HUES6 (cell line): ENCODE data around the gene RNF40.
A peak's percentile ranks its signal among the peaks of the same experiment; 100 is the strongest.

Experiments
- H3K27ac ChIP-seq: 2 replicates; pipeline ENCODE4 v1.7.0; 2013; ENCODE audit warnings: low read depth, mild to moderate bottlenecking, low read length, inconsistent platforms
- H3K27me3 ChIP-seq: 2 replicates; pipeline ENCODE4 v1.6.1; 2013; ENCODE audit warnings: low read length; ENCODE audit not compliant: control insufficient read depth, insufficient read depth
- H3K36me3 ChIP-seq: 2 replicates; pipeline ENCODE4 v1.6.1; 2013; ENCODE audit warnings: low read length; ENCODE audit not compliant: control insufficient read depth, insufficient read depth
- H3K4me1 ChIP-seq: 2 replicates; pipeline ENCODE4 v1.6.1; 2013; ENCODE audit warnings: low read length; ENCODE audit not compliant: control insufficient read depth, insufficient read depth
- H3K4me3 ChIP-seq: 2 replicates; pipeline ENCODE4 v1.5.1; 2013; ENCODE audit warnings: low read depth, low read length
- H3K9ac ChIP-seq: one replicate; pipeline ENCODE4 v1.6.1; 2013; ENCODE audit warnings: mild to moderate bottlenecking, low read length
- H3K9me3 ChIP-seq: 2 replicates; pipeline ENCODE4 v1.6.1; 2013; ENCODE audit warnings: low read depth, low read length; ENCODE audit not compliant: control insufficient read depth, insufficient read depth

RNF40 gene

GRCh38 chr16:30761928-30762902 lies at the start of gene RNF40, which contains the start of gene CFAP119:
TSS of gene RNF40 (plus strand) at chr16:30762322. CDS start at chr16:30762546, 224 bp downstream.
TSS of gene CFAP119 (minus strand) at chr16:30762062. CDS start at chr16:30761748, 314 bp downstream.
- H3K9ac ChIP-seq = peak within 1 kb of the TSS; percentile 91
- H3K36me3 ChIP-seq = peaks cover 54% of the 10 kb centered on the region
- H3K4me3 ChIP-seq = peak within 1 kb of the TSS; percentile 91
- H3K4me1 ChIP-seq = peaks cover 8% of the 10 kb centered on the region; the same call in 1 of the 2 replicates
- H3K9me3 ChIP-seq = no peaks in the 10 kb centered on the region
- peak within 1 kb of the TSS; percentile 44; the same call in 1 of the 2 replicates for H3K27ac ChIP-seq
- H3K27me3 ChIP-seq = no peaks in the 10 kb centered on the region

GRCh38 chr16:30715750-30716445 lies 46.2 kb upstream of the RNF40 start:
- Histone ChIP-seq H3K27me3 (no peaks in the 10 kb centered on the region), H3K36me3 (peaks cover 89% of the 10 kb centered on the region), H3K9me3 (no peaks in the 10 kb centered on the region), H3K4me1 (no peaks in the 10 kb centered on the region), H3K9ac (no peak overlapping the region), H3K27ac (no peak overlapping the region), H3K4me3 (no peak overlapping the region)

- Histone ChIP-seq H3K9me3 (no peaks in the 10 kb centered on the region), H3K4me1 (no peaks in the 10 kb centered on the region), H3K27ac (no peak overlapping the region), H3K27me3 (no peaks in the 10 kb centered on the region), H3K36me3 (peaks cover 93% of the 10 kb centered on the region), H3K4me3 (no peak overlapping the region), H3K9ac (no peak overlapping the region)
These were observed 42.0 kb upstream of the RNF40 start for GRCh38 chr16:30720086-30720485.

GRCh38 chr16:30720694-30721093 lies 41.4 kb upstream of the RNF40 start:
- peaks cover 94% of the 10 kb centered on the region for H3K36me3 ChIP-seq
- H3K9me3 ChIP-seq = no peaks in the 10 kb centered on the region
- no peaks in the 10 kb centered on the region for H3K4me1 ChIP-seq
- H3K4me3 ChIP-seq = no peak overlapping the region
- no peaks in the 10 kb centered on the region for H3K27me3 ChIP-seq
- H3K27ac ChIP-seq = no peak overlapping the region
- H3K9ac ChIP-seq = no peak overlapping the region

GRCh38 chr16:30721167-30721566 lies 41.0 kb upstream of the RNF40 start:
- H3K4me3 ChIP-seq = no peak overlapping the region
- no peak overlapping the region for H3K9ac ChIP-seq
- H3K9me3 ChIP-seq = no peaks in the 10 kb centered on the region
- no peaks in the 10 kb centered on the region for H3K4me1 ChIP-seq
- H3K36me3 ChIP-seq = peaks cover 94% of the 10 kb centered on the region
- H3K27ac ChIP-seq = no peak overlapping the region
- H3K27me3 ChIP-seq = no peaks in the 10 kb centered on the region

GRCh38 chr16:30721606-30722005 lies 40.5 kb upstream of the RNF40 start:
- Histone ChIP-seq H3K27ac (no peak overlapping the region), H3K9me3 (no peaks in the 10 kb centered on the region), H3K36me3 (peaks cover 93% of the 10 kb centered on the region), H3K4me3 (no peak overlapping the region), H3K9ac (no peak overlapping the region), H3K4me1 (no peaks in the 10 kb centered on the region), H3K27me3 (no peaks in the 10 kb centered on the region)

- no peaks in the 10 kb centered on the region for H3K27me3 ChIP-seq
- no peaks in the 10 kb centered on the region for H3K4me1 ChIP-seq
- H3K4me3 ChIP-seq = no peak overlapping the region
- H3K27ac ChIP-seq = no peak overlapping the region
- no peaks in the 10 kb centered on the region for H3K9me3 ChIP-seq
- peaks cover 89% of the 10 kb centered on the region for H3K36me3 ChIP-seq
- no peak overlapping the region for H3K9ac ChIP-seq
These were observed 39.7 kb upstream of the RNF40 start for GRCh38 chr16:30722443-30722842.

- Histone ChIP-seq H3K9ac (no peak overlapping the region), H3K4me3 (no peak overlapping the region), H3K36me3 (peaks cover 89% of the 10 kb centered on the region), H3K9me3 (no peaks in the 10 kb centered on the region), H3K4me1 (peaks cover 1% of the 10 kb centered on the region), H3K27ac (no peak overlapping the region), H3K27me3 (no peaks in the 10 kb centered on the region)
These were observed 39.2 kb upstream of the RNF40 start for GRCh38 chr16:30722916-30723315.

GRCh38 chr16:30723725-30724355 lies 38.3 kb upstream of the RNF40 start:
- no peak overlapping the region for H3K9ac ChIP-seq
- no peak overlapping the region for H3K4me3 ChIP-seq
- no peaks in the 10 kb centered on the region for H3K9me3 ChIP-seq
- H3K27ac ChIP-seq = no peak overlapping the region
- H3K36me3 ChIP-seq = peaks cover 89% of the 10 kb centered on the region
- H3K4me1 ChIP-seq = peaks cover 11% of the 10 kb centered on the region
- no peaks in the 10 kb centered on the region for H3K27me3 ChIP-seq

- peaks cover 92% of the 10 kb centered on the region for H3K36me3 ChIP-seq
These were observed 37.3 kb upstream of the RNF40 start for GRCh38 chr16:30724641-30725417.

More at GRCh38 chr16:30724641-30725417, 37.3 kb upstream of the RNF40 start:
- Histone ChIP-seq H3K4me1 (peaks cover 12% of the 10 kb centered on the region), H3K9me3 (no peaks in the 10 kb centered on the region), H3K9ac (no peak overlapping the region), H3K27ac (no peak overlapping the region), H3K27me3 (no peaks in the 10 kb centered on the region), H3K4me3 (no peak overlapping the region)
